Natural killer cell (primary cell): ENCODE results near the gene GRID2. TPM values are rescaled to one million over a fixed set of nuclear protein-coding genes. Genes with fewer than 3 reads are reported as not detected.

Experiments used
- ATAC-seq, 3 donors: fragments of 150-1000 bp in 2 of 3; fragments of 200-7000 bp in 1 of 3; cut with Tn5 transposase; 1 replicate in 1 of 3; 2 replicates in 2 of 3; pipeline ENCODE4 v1.10.0; 2021; ENCODE audit warnings: mild to moderate bottlenecking in 2 of 3, moderate library complexity in 2 of 3
- DNase-seq, 2 donors: peaks; one replicate each; pipeline versions ENCODE4 v3.0.0 to v3.0.0-alpha.2; 2013 to 2021; ENCODE audit warnings: mixed read lengths in 1 of 2
- H3K27ac ChIP-seq: one replicate; pipeline ENCODE4 v1.5.1; 2013; ENCODE audit warnings: mild to moderate bottlenecking, low read length
- H3K27me3 ChIP-seq: one replicate; pipeline ENCODE4 v1.6.1; 2013; ENCODE audit warnings: low read length; ENCODE audit not compliant: control insufficient read depth, insufficient read depth
- H3K36me3 ChIP-seq: one replicate; pipeline ENCODE4 v1.6.1; 2013; ENCODE audit warnings: low read length; ENCODE audit not compliant: control insufficient read depth, insufficient read depth
- H3K4me1 ChIP-seq: one replicate; pipeline ENCODE4 v1.6.1; 2013; ENCODE audit warnings: low read length; ENCODE audit not compliant: control insufficient read depth, insufficient read depth
- H3K4me3 ChIP-seq: one replicate; pipeline ENCODE4 v1.5.1; 2013; ENCODE audit warnings: low read length
- H3K9me3 ChIP-seq: one replicate; pipeline ENCODE4 v1.6.1; 2013; ENCODE audit warnings: low read length; ENCODE audit not compliant: control insufficient read depth, insufficient read depth
- H3K27ac Mint-ChIP-seq, 2 donors: one replicate each; pipeline ENCODE4 v1.8.0; 2022; ENCODE audit warnings: mild to moderate bottlenecking in 2 of 2, mixed read lengths in 2 of 2, moderate library complexity in 1 of 2
- H3K27me3 Mint-ChIP-seq, 2 donors: one replicate each; pipeline ENCODE4 v1.8.0; 2022; ENCODE audit warnings: low read depth in 2 of 2, mixed read lengths in 2 of 2
- H3K36me3 Mint-ChIP-seq: one replicate; pipeline ENCODE4 v1.8.0; 2022; ENCODE audit warnings: mixed read lengths
- H3K4me1 Mint-ChIP-seq, 2 donors: one replicate each; pipeline ENCODE4 v1.8.0; 2022; ENCODE audit warnings: mixed read lengths in 2 of 2
- H3K4me3 Mint-ChIP-seq: one replicate; pipeline ENCODE4 v1.8.0; 2022; ENCODE audit warnings: mild to moderate bottlenecking, moderate library complexity, mixed read lengths
- H3K9me3 Mint-ChIP-seq, 2 donors: one replicate each; pipeline ENCODE4 v1.8.0; 2022; ENCODE audit warnings: mixed read lengths in 2 of 2
- CTCF ChIP-seq: fragments of 200-600 bp; IDR thresholded peaks from one replicate; pipeline ENCODE4 v1.8.0; 2022; ENCODE audit warnings: antibody characterized with exemption
- WGBS: methylation state at CpG from one replicate; pipeline ENCODE4 v1.1.7; 2013; ENCODE audit warnings: missing lambda C conversion rate; ENCODE audit not compliant: insufficient coverage; 5-methylcytosine and 5-hydroxymethylcytosine counted together
- intact Hi-C: fragments of 100-400 bp; cut with micrococcal nuclease; formaldehyde crosslinking; loops from one replicate; pipeline ENCODE4 v1.14.2; 2022
- total RNA-seq, 4 donors: library from RNA; stranded (reverse); fragments of 120-200 nt in 1 of 4; gene quantifications; one replicate each; pipeline versions ENCODE4 v1.2.3 to v1.2.4, GENCODE V29; 2013 to 2022

The GRID2 gene
- total RNA-seq, 3 donors from 2014 or later (not counting 1 experiment from before 2014, with no cell fraction given), result not detected

- Histone ChIP-seq H3K36me3 (no peaks in the 10 kb centered on the region), H3K27me3 (no peaks in the 10 kb centered on the region), H3K4me3 (no peak overlapping the region), H3K4me1 (no peaks in the 10 kb centered on the region), H3K9me3 (peaks cover 4% of the 10 kb centered on the region), H3K27ac (no peak overlapping the region)
- 60% methylated on average over 2 of the region's 4 CpGs for WGBS
- Mint-ChIP-seq H3K4me3 (no peak overlapping the region), H3K27ac (no peak overlapping the region), H3K4me1 (no peaks in the 10 kb centered on the region), H3K9me3 (peaks cover 13 to 14% of the 10 kb centered on the region in 2 donors), H3K27me3 (no peaks in the 10 kb centered on the region), H3K36me3 (no peaks in the 10 kb centered on the region)
- intact Hi-C loops, result no loop called here
- ATAC-seq (no peak), DNase-seq (no peak)
- TF ChIP-seq CTCF, result no peak
These were observed 1112.8 kb downstream of the GRID2 start for GRCh38 chr4:93416344-93417128.

- Histone ChIP-seq H3K27ac (no peak overlapping the region), H3K27me3 (no peaks in the 10 kb centered on the region), H3K4me3 (no peak overlapping the region), H3K4me1 (no peaks in the 10 kb centered on the region), H3K9me3 (no peaks in the 10 kb centered on the region), H3K36me3 (no peaks in the 10 kb centered on the region)
- no peak for ATAC-seq
- intact Hi-C loops, result no loop called here
- Mint-ChIP-seq H3K27ac (no peak overlapping the region), H3K4me1 (no peaks in the 10 kb centered on the region), H3K9me3 (peaks cover 10 to 14% of the 10 kb centered on the region in 2 donors), H3K27me3 (no peaks in the 10 kb centered on the region), H3K4me3 (no peak overlapping the region), H3K36me3 (no peaks in the 10 kb centered on the region)
- no peak for DNase-seq
- TF ChIP-seq CTCF, result no peak
These were observed 1127.6 kb downstream of the GRID2 start for GRCh38 chr4:93431371-93431770.

GRCh38 chr4:93433840-93434239, 1130.1 kb downstream of the GRID2 start:
- WGBS, result 92% methylated on average over 3 of the region's 3 CpGs
- H3K9me3 ChIP-seq, result no peaks in the 10 kb centered on the region
- intact Hi-C loops, result no loop called here
- no peak overlapping the region for H3K27ac Mint-ChIP-seq
- no peak for ATAC-seq
- peaks cover 8 to 18% of the 10 kb centered on the region in 2 donors for H3K9me3 Mint-ChIP-seq
- no peaks in the 10 kb centered on the region for H3K27me3 ChIP-seq
- H3K27ac ChIP-seq, result no peak overlapping the region
- no peaks in the 10 kb centered on the region for H3K4me1 ChIP-seq
- no peak for DNase-seq
- no peak overlapping the region for H3K4me3 Mint-ChIP-seq
- H3K36me3 Mint-ChIP-seq, result no peaks in the 10 kb centered on the region
- H3K4me1 Mint-ChIP-seq, result no peaks in the 10 kb centered on the region
- no peak overlapping the region for H3K4me3 ChIP-seq
- no peaks in the 10 kb centered on the region for H3K36me3 ChIP-seq
- TF ChIP-seq CTCF, result no peak
- H3K27me3 Mint-ChIP-seq, result no peaks in the 10 kb centered on the region
